ENCODE measurements around the gene SKIC3.

The SKIC3 gene

DNA sequence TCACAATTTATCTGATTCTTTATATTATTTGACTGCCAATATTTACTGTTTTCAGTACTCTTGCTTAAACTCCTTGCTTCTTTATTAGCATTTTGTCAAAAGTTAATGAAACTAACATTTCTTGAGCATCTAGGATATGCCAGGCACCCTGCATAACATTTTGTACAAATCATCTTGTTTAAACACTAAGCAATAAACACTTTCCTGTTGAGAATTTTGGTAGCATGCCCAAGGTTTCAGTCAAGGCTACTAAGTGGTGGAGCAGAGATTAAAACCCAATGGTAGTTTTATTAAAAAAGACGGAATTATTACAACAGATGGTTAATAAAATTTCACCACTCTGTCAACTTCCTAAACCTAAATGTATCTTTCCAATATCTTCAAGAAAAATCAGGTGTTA is 43.2 kb downstream of the SKIC3 start:
- TF ChIP-seq CTCF (IDR thresholded peaks at IDR 0.05): no peak

DNA sequence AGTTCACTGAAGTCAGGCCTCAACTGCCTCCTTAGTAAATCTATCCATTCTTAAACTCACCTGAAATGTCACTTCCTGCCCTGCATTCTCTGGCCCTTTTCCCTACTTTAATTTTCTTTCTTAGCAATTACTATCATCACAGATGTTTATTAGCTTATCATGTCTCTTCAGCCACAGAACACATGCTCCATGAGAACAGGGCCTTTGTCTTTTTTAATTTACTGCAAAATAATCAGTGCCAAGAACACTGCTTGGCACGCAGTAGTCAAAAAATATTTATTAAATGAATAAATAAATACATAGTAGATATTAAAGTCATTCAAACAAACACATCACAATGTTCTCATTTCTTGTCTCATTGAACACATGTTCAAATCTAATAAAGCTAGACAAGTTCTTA is 46.2 kb downstream of the SKIC3 start:
- no peak for TF ChIP-seq CTCF (IDR thresholded peaks at IDR 0.05)

Data from LNCAP (cell line).